GM10266 (cell line): ENCODE measurements around the gene B3GNT5.

ENCODE experiments used
- DNase-seq: peaks from one replicate; pipeline ENCODE4 v3.0.0; 2012; ENCODE audit errors: extremely low spot score
- CTCF ChIP-seq: IDR thresholded peaks from 2 replicates; pipeline ENCODE4 v1.5.1; 2012; ENCODE audit warnings: mild to moderate bottlenecking, low read depth; ENCODE audit not compliant: control insufficient read depth, insufficient read depth; ENCODE audit errors: missing control alignments

The B3GNT5 gene

GRCh38 chr3:183290216-183290615 lies 37.2 kb downstream of the B3GNT5 start:
- no peak for DNase-seq
- no peak for TF ChIP-seq CTCF

GRCh38 chr3:183291497-183292031 lies 38.5 kb downstream of the B3GNT5 start:
- no peak for TF ChIP-seq CTCF
- no peak for DNase-seq

GRCh38 chr3:183293966-183294365 lies 40.9 kb downstream of the B3GNT5 start:
- TF ChIP-seq CTCF: no peak
- DNase-seq: no peak

- TF ChIP-seq CTCF: no peak
- no peak for DNase-seq
Observed at GRCh38 chr3:183295211-183295610, 42.2 kb downstream of the B3GNT5 start.

GRCh38 chr3:183296944-183297343 lies 43.9 kb downstream of the B3GNT5 start:
- TF ChIP-seq CTCF: no peak
- no peak for DNase-seq

- DNase-seq: no peak
- no peak for TF ChIP-seq CTCF
Observed at GRCh38 chr3:183298701-183299153, 45.7 kb downstream of the B3GNT5 start.

- no peak for TF ChIP-seq CTCF
- DNase-seq: no peak
Observed at GRCh38 chr3:183299976-183300375, 46.9 kb downstream of the B3GNT5 start.
